NB4 (cell line): Measurements from ENCODE around the gene GULP1.

ENCODE experiments used
- DNase-seq: peaks from one replicate; pipeline ENCODE4 v3.0.0; 2010; ENCODE audit warnings: low read depth
- H3K4me3 ChIP-seq: one replicate; pipeline ENCODE4 v1.5.1; 2011; ENCODE audit warnings: mild to moderate bottlenecking, low read depth, low read length, moderate library complexity
- MYC ChIP-seq: IDR thresholded peaks from 2 replicates; pipeline ENCODE4 v1.6.1; 2011; ENCODE audit warnings: low read depth, low read length
- POLR2A ChIP-seq: IDR thresholded peaks from 2 replicates; pipeline ENCODE4 v1.6.1; 2011; ENCODE audit warnings: mild to moderate bottlenecking; ENCODE audit not compliant: insufficient read length; ENCODE audit errors: extremely low read depth
- TF ChIP-seq, protein P1 (sequence below): IDR thresholded peaks from 2 replicates; pipeline ENCODE4 v1.6.1; 2011; ENCODE audit warnings: low read depth, low read length
- TF ChIP-seq, protein P2 (sequence below): IDR thresholded peaks from one replicate; pipeline ENCODE4 v1.5.1; 2012; ENCODE audit warnings: low read depth, low read length

The GULP1 gene

GRCh38 chr2:188326669-188327301 is 35.1 kb downstream of the GULP1 start:
- TF ChIP-seq, protein P1, sequence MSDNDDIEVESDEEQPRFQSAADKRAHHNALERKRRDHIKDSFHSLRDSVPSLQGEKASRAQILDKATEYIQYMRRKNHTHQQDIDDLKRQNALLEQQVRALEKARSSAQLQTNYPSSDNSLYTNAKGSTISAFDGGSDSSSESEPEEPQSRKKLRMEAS: no peak
- no peak overlapping the region for H3K4me3 ChIP-seq
- no peak for DNase-seq

DNA sequence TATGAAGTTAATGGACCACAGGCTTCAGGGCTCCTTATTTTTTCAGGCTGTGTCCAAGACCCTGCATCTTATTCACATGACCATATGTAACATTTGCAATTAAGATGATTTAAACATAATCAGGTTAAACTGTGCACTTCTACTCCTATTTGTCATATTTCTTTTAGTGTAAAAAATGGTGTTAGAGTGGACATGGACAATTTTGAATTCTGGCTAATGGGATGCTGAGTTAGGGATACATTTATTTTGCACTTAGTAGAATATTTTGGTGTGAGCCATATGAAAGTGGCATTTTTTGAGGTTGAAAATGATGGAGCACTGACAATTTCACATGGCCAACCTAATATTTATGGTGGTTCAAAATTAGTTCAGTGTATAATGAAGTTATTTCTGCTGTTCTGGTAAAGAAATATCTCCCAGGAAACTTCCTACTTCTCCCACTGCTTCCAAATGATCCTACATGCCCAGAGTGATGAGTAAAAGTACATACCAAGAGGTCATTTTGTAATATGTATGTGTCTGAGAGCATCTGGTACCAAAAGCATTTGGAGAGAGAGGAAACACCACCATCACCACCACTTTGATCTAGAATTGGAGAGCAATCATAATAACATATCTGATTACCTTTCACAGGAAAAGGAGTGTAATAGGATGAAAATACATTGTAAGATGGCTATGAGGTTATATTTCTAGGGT is 36.0 kb downstream of the GULP1 start:
- TF ChIP-seq, protein P1: no peak
- TF ChIP-seq POLR2A (no peak), MYC (no peak)
- TF ChIP-seq, protein P2, sequence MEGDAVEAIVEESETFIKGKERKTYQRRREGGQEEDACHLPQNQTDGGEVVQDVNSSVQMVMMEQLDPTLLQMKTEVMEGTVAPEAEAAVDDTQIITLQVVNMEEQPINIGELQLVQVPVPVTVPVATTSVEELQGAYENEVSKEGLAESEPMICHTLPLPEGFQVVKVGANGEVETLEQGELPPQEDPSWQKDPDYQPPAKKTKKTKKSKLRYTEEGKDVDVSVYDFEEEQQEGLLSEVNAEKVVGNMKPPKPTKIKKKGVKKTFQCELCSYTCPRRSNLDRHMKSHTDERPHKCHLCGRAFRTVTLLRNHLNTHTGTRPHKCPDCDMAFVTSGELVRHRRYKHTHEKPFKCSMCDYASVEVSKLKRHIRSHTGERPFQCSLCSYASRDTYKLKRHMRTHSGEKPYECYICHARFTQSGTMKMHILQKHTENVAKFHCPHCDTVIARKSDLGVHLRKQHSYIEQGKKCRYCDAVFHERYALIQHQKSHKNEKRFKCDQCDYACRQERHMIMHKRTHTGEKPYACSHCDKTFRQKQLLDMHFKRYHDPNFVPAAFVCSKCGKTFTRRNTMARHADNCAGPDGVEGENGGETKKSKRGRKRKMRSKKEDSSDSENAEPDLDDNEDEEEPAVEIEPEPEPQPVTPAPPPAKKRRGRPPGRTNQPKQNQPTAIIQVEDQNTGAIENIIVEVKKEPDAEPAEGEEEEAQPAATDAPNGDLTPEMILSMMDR: no peak
- no peak for DNase-seq
- no peak overlapping the region for H3K4me3 ChIP-seq

DNA sequence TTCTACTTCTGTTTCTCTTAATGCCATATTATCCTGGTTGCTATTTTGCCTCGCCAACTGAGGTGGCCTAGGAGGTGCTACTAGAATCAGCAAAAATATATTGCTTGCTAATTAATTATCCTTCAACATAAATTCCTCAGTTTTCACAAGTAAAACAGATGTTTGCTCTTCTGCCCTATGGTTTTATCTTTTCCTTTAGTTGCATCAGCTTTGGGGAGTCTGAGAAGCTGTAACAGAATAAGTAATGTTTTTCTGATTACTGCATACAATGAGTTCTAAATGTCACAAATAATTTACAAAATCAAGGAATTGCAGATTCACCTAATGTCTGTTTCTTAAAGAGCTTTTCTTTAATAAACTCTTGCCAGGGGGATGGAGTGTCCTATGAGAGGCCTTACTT is 36.7 kb downstream of the GULP1 start:
- H3K4me3 ChIP-seq: no peak overlapping the region
- TF ChIP-seq, protein P1: no peak
- TF ChIP-seq MYC (no peak), POLR2A (no peak)
- TF ChIP-seq, protein P2: no peak
- no peak for DNase-seq

- H3K4me3 ChIP-seq: no peak overlapping the region
- no peak for DNase-seq
- TF ChIP-seq MYC (no peak), POLR2A (no peak)
- TF ChIP-seq, protein P2: no peak
- TF ChIP-seq, protein P1: no peak
Measured at GRCh38 chr2:188330316-188331053, 38.8 kb downstream of the GULP1 start.

DNA sequence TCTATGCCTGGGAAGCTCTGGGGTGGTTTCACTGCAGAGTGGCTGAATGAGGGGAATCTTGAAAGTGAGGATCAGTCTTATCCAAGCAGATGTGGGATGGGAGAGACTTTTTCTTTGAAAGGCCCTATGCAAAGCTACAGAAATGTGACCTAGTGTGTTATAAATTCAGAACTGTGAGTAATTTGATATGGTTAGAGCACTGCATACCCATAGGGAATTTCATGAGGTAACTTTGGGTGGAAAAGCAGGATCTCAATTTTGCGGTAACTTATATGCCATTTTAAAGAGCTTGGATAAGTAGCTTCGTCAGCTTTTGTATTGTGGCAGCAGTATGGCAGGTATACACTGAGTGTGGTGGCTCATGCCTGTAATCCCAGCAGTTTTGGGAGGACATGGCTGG is 40.9 kb downstream of the GULP1 start:
- no peak overlapping the region for H3K4me3 ChIP-seq
- TF ChIP-seq, protein P1: no peak
- TF ChIP-seq MYC (no peak), POLR2A (no peak)
- TF ChIP-seq, protein P2: no peak
- DNase-seq: no peak

GRCh38 chr2:188333751-188334524 is 42.3 kb downstream of the GULP1 start:
- DNase-seq: no peak
- no peak overlapping the region for H3K4me3 ChIP-seq
- TF ChIP-seq POLR2A: no peak
- no peak for TF ChIP-seq MYC
- TF ChIP-seq, protein P2: no peak
- TF ChIP-seq, protein P1: no peak
